Measurements from ENCODE around the gene NCAPH2.

The NCAPH2 gene

DNA sequence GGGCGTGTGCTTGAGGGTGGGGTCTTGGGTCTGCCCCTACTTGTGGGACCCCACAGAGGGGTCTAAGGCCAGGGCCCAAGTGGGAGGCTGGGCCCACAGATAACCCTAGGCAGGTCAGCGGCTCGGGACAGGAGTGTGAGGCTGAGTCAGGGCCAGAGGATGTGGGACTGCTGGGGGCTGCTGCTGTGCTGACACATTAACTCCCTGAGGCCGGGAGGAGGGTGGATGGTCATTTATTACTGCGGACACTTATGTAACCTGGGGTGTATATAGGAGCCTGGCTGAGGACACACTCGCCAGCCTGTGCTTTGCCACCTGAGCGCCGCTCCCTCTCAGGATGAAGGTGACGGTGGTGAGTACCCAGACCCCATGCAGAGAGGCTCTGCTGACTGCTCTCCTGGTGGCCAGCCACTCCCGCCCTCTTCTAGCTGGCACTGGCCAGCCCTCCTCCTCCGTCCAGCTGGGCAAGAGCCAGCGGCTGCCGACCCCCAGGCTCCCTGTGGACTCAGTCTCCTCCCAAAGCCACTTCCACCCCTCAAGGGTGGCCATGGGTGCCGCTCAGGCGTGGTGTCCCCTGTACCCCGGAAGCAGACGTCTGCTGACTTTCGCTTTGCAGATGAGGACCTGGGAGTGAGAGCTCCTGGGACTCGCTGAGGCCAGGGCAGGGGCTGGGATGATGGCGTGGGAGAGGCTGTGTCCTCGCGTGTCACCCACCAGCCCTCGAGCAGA is 21.3 kb upstream of the NCAPH2 start, which contains the start of gene MIOX:
Gene MIOX (plus strand): TSS at position 299 of the 729 bp plus-strand sequence. CDS start 39 bp downstream, at position 338.
- Histone ChIP-seq H3K4me3 (ENCODE audit: low read length) (no peak within 1 kb of the TSS), H3K27ac (ENCODE audit: low read depth, low read length) (no peak within 1 kb of the TSS), H3K79me2 (ENCODE audit: control insufficient read depth, low read length) (no peaks in the 10 kb centered on the region), H3K4me2 (ENCODE audit: low read length) (no peak within 1 kb of the TSS), H3F3A (ENCODE audit: control insufficient read depth, insufficient read depth) (no peaks in the 10 kb centered on the region), H3K27me3 (ENCODE audit: control insufficient read depth, low read length) (peaks cover 13% of the 10 kb centered on the region), H4K20me1 (ENCODE audit: control insufficient read depth, insufficient read depth, low read depth, low read length) (no peaks in the 10 kb centered on the region), H3K9me2 (replicated peaks; ENCODE audit: control insufficient read depth, low read length) (no peaks in the 10 kb centered on the region), H3K4me1 (ENCODE audit: control insufficient read depth, low read length) (peaks cover 26% of the 10 kb centered on the region), H3K36me3 (ENCODE audit: control insufficient read depth, low read length) (no peaks in the 10 kb centered on the region), H3K9me3 (ENCODE audit: control insufficient read depth, insufficient read depth, low read length) (no peaks in the 10 kb centered on the region)
- no peak for TF ChIP-seq EZH2phosphoT487 (IDR thresholded peaks at IDR 0.05; ENCODE audit: borderline replicate concordance, low read length)
- TF ChIP-seq, protein P1, sequence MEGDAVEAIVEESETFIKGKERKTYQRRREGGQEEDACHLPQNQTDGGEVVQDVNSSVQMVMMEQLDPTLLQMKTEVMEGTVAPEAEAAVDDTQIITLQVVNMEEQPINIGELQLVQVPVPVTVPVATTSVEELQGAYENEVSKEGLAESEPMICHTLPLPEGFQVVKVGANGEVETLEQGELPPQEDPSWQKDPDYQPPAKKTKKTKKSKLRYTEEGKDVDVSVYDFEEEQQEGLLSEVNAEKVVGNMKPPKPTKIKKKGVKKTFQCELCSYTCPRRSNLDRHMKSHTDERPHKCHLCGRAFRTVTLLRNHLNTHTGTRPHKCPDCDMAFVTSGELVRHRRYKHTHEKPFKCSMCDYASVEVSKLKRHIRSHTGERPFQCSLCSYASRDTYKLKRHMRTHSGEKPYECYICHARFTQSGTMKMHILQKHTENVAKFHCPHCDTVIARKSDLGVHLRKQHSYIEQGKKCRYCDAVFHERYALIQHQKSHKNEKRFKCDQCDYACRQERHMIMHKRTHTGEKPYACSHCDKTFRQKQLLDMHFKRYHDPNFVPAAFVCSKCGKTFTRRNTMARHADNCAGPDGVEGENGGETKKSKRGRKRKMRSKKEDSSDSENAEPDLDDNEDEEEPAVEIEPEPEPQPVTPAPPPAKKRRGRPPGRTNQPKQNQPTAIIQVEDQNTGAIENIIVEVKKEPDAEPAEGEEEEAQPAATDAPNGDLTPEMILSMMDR (IDR thresholded peaks at IDR 0.05; ENCODE audit: low read depth, low read length, poor library complexity, severe bottlenecking): no peak

DNA sequence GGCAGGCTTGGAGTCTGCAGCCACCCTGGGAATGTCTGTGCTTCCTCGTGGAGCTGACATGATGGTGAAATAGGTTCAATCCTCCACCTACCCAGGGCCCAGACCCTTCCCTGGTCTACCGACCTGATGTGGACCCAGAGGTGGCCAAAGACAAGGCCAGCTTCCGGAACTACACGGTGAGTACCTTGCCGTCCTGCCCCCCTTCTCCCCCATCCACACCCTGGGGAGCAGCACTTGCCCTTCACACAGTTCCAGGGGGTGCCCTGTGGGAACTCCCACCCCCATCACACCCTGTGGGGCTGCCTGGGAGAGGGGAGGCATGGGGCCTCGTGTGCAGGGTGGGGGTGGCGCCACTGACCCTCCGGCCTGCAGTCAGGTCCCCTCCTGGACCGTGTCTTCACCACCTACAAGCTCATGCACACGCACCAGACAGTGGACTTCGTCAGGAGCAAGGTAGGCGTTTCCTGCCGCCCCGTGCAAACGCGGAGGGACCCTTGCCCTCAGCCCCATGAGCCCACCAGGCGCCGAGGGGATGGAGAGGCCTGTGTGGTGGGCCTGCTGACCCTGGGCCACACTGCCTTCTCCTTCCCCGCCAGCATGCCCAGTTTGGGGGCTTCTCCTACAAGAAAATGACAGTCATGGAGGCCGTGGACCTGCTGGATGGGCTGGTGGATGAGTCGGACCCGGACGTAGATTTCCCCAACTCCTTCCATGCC is 20.6 kb upstream of the NCAPH2 start:
- no peak overlapping the region for H3K4me2 ChIP-seq (ENCODE audit: low read length)

DNA sequence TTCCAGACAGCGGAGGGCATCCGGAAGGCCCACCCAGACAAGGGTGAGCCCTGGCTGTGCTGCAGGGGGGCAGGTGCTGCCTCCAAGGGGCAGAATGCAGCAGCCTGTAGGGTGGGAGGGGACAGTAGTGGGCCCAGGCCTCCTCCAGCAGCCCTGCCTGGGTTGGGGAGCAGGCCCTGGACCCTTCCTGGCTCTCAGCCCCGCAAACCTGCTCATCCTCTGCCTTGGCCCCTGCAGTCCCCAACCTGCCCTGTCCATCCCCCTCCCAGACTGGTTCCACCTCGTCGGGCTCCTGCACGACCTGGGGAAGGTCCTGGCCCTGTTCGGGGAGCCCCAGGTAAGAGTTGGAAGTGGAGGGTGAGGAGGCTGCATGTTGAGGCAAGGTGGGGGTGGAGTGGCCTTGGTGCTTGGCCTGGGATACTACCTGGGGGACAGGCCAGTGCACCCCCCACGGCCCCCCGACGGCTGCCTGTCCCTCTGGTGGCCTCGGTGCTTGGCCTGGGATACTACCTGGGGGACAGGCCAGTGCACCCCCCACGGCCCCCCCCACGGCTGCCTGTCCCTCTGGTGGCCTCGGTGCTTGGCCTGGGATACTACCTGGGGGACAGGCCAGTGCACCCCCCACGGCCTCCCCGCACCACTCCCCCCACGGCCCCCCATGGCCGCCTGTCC is 19.9 kb upstream of the NCAPH2 start:
- no peak overlapping the region for H3K4me3 ChIP-seq (ENCODE audit: low read length)
- H3K9me2 ChIP-seq (replicated peaks; ENCODE audit: control insufficient read depth, low read length): no peaks in the 10 kb centered on the region
- H3F3A ChIP-seq (ENCODE audit: control insufficient read depth, insufficient read depth): no peaks in the 10 kb centered on the region
- H3K79me2 ChIP-seq (ENCODE audit: control insufficient read depth, low read length): no peaks in the 10 kb centered on the region
- no peak overlapping the region for H3K27ac ChIP-seq (ENCODE audit: low read depth, low read length)
- peaks cover 20% of the 10 kb centered on the region for H3K4me1 ChIP-seq (ENCODE audit: control insufficient read depth, low read length)
- H4K20me1 ChIP-seq (ENCODE audit: control insufficient read depth, insufficient read depth, low read depth, low read length): no peaks in the 10 kb centered on the region
- H3K27me3 ChIP-seq (ENCODE audit: control insufficient read depth, low read length): no peaks in the 10 kb centered on the region
- TF ChIP-seq EZH2phosphoT487 (IDR thresholded peaks at IDR 0.05; ENCODE audit: borderline replicate concordance, low read length): no peak
- H3K4me2 ChIP-seq (ENCODE audit: low read length): no peak overlapping the region
- H3K36me3 ChIP-seq (ENCODE audit: control insufficient read depth, low read length): no peaks in the 10 kb centered on the region
- H3K9me3 ChIP-seq (ENCODE audit: control insufficient read depth, insufficient read depth, low read length): no peaks in the 10 kb centered on the region

More for the DNA sequence above, 20.6 kb upstream of the NCAPH2 start:
- Histone ChIP-seq H3K4me1 (ENCODE audit: control insufficient read depth, low read length) (peaks cover 20% of the 10 kb centered on the region), H3K9me2 (replicated peaks; ENCODE audit: control insufficient read depth, low read length) (no peaks in the 10 kb centered on the region), H3K36me3 (ENCODE audit: control insufficient read depth, low read length) (no peaks in the 10 kb centered on the region), H3F3A (ENCODE audit: control insufficient read depth, insufficient read depth) (no peaks in the 10 kb centered on the region), H3K79me2 (ENCODE audit: control insufficient read depth, low read length) (no peaks in the 10 kb centered on the region), H4K20me1 (ENCODE audit: control insufficient read depth, insufficient read depth, low read depth, low read length) (no peaks in the 10 kb centered on the region), H3K27me3 (ENCODE audit: control insufficient read depth, low read length) (peaks cover 5% of the 10 kb centered on the region), H3K27ac (ENCODE audit: low read depth, low read length) (no peak overlapping the region), H3K4me3 (ENCODE audit: low read length) (no peak overlapping the region), H3K9me3 (ENCODE audit: control insufficient read depth, insufficient read depth, low read length) (no peaks in the 10 kb centered on the region)
- no peak for TF ChIP-seq EZH2phosphoT487 (IDR thresholded peaks at IDR 0.05; ENCODE audit: borderline replicate concordance, low read length)
- TF ChIP-seq, protein P1 (IDR thresholded peaks at IDR 0.05; ENCODE audit: low read depth, low read length, poor library complexity, severe bottlenecking): no peak
